Fibroblast of lung (primary cell): ENCODE measurements around the gene PDGFA. TPM values are rescaled to one million over a fixed set of nuclear protein-coding genes. Genes with fewer than 3 reads are reported as not detected.

Experiments used
- DNase-seq, 2 donors: peaks; one replicate each; pipeline versions ENCODE4 v3.0.0 to v3.0.0-alpha.2; 2010; ENCODE audit warnings: low read depth in 2 of 2
- H2AFZ ChIP-seq: 2 replicates; pipeline ENCODE4 v1.5.1; 2012; ENCODE audit warnings: low read length, control low read depth, inconsistent platforms
- H3K27ac ChIP-seq: 2 replicates; pipeline ENCODE4 v1.5.1; 2011; ENCODE audit warnings: low read length, control low read depth; ENCODE audit not compliant: insufficient read depth
- H3K27me3 ChIP-seq: 2 replicates; pipeline ENCODE4 v1.5.1; 2011; ENCODE audit warnings: mild to moderate bottlenecking, low read length; ENCODE audit not compliant: control insufficient read depth, insufficient read depth
- H3K36me3 ChIP-seq: 2 replicates; pipeline ENCODE4 v1.5.1; 2011; ENCODE audit warnings: low read length; ENCODE audit not compliant: control insufficient read depth, insufficient read depth
- H3K4me1 ChIP-seq: 2 replicates; pipeline ENCODE4 v1.5.1; 2011; ENCODE audit warnings: low read length; ENCODE audit not compliant: control insufficient read depth, insufficient read depth; ENCODE audit errors: extremely low read depth
- H3K4me2 ChIP-seq: 2 replicates; pipeline ENCODE4 v1.5.1; 2011; ENCODE audit warnings: low read length, control low read depth; ENCODE audit not compliant: insufficient read depth; ENCODE audit errors: extremely low read depth
- H3K4me3 ChIP-seq, 4 experiments: fragments of 200-600 bp in 1 of 4; sonication (generic) in 1 of 4; replicated peaks in 1 of 4; 2 replicates each; pipeline ENCODE4 v1.5.1; 2011 to 2016; ENCODE audit warnings: low read length in 4 of 4, low read depth in 3 of 4, mild to moderate bottlenecking in 3 of 4, control low read depth in 2 of 4, inconsistent platforms in 1 of 4, mixed read lengths in 1 of 4; ENCODE audit not compliant: insufficient read depth in 1 of 4; ENCODE audit errors: control extremely low read depth in 1 of 4
- H3K79me2 ChIP-seq: 2 replicates; pipeline ENCODE4 v1.5.1; 2012; ENCODE audit warnings: mild to moderate bottlenecking, low read length, inconsistent platforms; ENCODE audit not compliant: control insufficient read depth, insufficient read depth
- H3K9ac ChIP-seq: 2 replicates; pipeline ENCODE4 v1.5.1; 2011; ENCODE audit warnings: mild to moderate bottlenecking, low read length, control low read depth; ENCODE audit not compliant: insufficient read depth
- H3K9me3 ChIP-seq: 2 replicates; pipeline ENCODE4 v1.5.1; 2012; ENCODE audit warnings: low read depth, low read length; ENCODE audit not compliant: control insufficient read depth, insufficient read depth
- H4K20me1 ChIP-seq: 2 replicates; pipeline ENCODE4 v1.5.1; 2011; ENCODE audit warnings: low read length; ENCODE audit not compliant: control insufficient read depth, insufficient read depth; ENCODE audit errors: extremely low read depth
- EZH2 ChIP-seq: IDR thresholded peaks from 2 replicates; pipeline ENCODE4 v1.5.1; 2012; ENCODE audit warnings: low read length, control low read depth, mild to moderate bottlenecking; ENCODE audit errors: missing control alignments
- polyA plus RNA-seq, 2 donors: library from polyadenylated mRNA; depleted of rRNA in 1 of 2; stranded (reverse) in 1 of 2; unstranded in 1 of 2; fragments of >200 nt; gene quantifications; 2 replicates each; pipeline ENCODE4 v1.2.1, GENCODE V29; 2011 to 2012; ENCODE audit warnings: missing spikeins in 1 of 2
- total RNA-seq: library from RNA; depleted of rRNA; stranded (reverse); fragments of >200 nt; gene quantifications from 2 replicates; pipeline ENCODE4 v1.2.1, GENCODE V29; 2014
- TF ChIP-seq, protein P1 (sequence below), 2 donors: IDR thresholded peaks in 1 of 2; conservative IDR thresholded peaks in 1 of 2; 1 replicate in 1 of 2; 2 replicates in 1 of 2; pipeline ENCODE4 v1.5.1; 2011 to 2012; ENCODE audit warnings: low read length in 2 of 2, control low read depth in 1 of 2, inconsistent platforms in 1 of 2, low read depth in 1 of 2, mild to moderate bottlenecking in 1 of 2

Gene PDGFA
- total and polyA plus RNA-seq, 2 donors (not counting 1 experiment from before 2014, with no cell fraction given): 13.5 to 16.9 TPM

DNA sequence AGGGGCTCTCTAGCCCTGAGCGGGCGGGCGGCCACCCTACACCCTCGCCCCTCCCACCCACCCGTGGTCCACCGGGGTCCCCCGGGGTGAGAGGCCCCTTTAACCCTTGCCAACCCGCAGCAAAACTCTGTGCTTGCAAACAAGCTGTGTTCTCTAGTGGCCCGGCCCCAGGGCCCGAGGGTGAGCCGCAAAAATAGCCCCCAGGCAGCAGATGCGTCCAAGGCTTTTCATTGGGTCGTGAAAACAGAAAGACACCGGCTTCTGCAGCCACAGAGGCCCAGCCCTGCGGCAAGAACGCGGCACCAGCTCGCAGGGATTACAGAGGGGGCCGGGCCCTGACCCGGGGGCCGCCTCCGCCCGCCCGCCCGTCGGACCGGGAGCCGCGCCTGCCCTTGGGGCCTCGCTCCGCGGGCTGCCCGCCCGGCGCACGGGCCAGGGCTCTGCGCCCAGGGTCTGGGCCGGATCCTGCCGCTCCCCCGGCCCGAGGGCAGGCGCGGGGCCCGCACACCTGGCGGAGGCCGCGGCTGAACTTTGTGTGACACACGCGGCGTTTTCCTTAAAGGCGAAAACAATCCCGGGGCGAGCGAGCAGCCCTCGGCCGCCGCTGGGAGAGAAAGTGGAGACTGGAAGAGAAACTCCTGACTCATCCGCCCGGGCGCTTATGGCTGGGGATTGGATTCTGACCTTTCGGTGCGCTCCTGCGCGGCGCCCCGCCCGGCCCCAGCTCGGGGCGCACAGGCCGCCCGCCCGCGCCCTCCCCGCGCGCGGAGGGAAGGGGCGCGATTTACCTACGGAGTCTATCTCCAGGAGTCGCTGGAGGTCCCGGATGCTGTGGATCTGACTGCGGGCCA, 2.8 kb downstream of the PDGFA start:
- peak overlapping the region; percentile 23 for H3K27ac ChIP-seq

DNA sequence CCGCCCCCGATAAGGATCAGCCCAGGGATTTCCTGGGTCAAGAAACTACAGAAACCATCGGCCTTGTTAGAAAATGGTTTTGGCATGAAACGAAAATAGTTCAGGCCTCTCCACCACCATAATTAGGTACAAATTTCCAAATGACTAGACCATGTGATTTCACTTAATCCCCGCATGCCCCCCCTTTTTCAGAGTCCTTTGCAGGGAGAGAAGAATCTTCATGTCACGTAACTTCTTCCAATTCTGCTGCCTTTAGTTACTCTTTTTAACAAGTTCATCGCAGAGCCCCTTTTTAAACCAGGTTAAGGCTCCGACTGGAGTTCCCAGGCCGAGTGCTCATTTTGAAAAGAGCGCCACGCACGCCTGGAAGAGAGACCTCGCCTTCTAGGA, 3.4 kb downstream of the PDGFA start:
- DNase-seq: no peak
- Histone ChIP-seq H3K4me1 (peaks cover 18% of the 10 kb centered on the region), H3K79me2 (peaks cover 15% of the 10 kb centered on the region), H3K36me3 (peaks cover 4% of the 10 kb centered on the region), H3K27me3 (peaks cover 8% of the 10 kb centered on the region), H4K20me1 (no peaks in the 10 kb centered on the region), H2AFZ (no peak overlapping the region), H3K4me2 (peak overlapping the region; percentile 44), H3K9me3 (no peaks in the 10 kb centered on the region), H3K9ac (no peak overlapping the region), H3K4me3 (peak overlapping the region in 1 of 4 experiments; percentile 68), H3K27ac (no peak overlapping the region)
- TF ChIP-seq, protein P1, sequence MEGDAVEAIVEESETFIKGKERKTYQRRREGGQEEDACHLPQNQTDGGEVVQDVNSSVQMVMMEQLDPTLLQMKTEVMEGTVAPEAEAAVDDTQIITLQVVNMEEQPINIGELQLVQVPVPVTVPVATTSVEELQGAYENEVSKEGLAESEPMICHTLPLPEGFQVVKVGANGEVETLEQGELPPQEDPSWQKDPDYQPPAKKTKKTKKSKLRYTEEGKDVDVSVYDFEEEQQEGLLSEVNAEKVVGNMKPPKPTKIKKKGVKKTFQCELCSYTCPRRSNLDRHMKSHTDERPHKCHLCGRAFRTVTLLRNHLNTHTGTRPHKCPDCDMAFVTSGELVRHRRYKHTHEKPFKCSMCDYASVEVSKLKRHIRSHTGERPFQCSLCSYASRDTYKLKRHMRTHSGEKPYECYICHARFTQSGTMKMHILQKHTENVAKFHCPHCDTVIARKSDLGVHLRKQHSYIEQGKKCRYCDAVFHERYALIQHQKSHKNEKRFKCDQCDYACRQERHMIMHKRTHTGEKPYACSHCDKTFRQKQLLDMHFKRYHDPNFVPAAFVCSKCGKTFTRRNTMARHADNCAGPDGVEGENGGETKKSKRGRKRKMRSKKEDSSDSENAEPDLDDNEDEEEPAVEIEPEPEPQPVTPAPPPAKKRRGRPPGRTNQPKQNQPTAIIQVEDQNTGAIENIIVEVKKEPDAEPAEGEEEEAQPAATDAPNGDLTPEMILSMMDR (conservative IDR thresholded peaks at IDR 0.05 in 1 of 2, IDR thresholded peaks at IDR 0.05 in 1 of 2; ENCODE audit: low read depth in 1 of 2, low read length in 2 of 2): no peak

More for the DNA sequence above, 2.8 kb downstream of the PDGFA start:
- peak overlapping the region; percentile 68 for H3K4me2 ChIP-seq
- DNase-seq: peak; percentile 76 to 84
- H3K9ac ChIP-seq: peak overlapping the region; percentile 69
- H3K79me2 ChIP-seq: peaks cover 15% of the 10 kb centered on the region
- peaks cover 12% of the 10 kb centered on the region for H3K27me3 ChIP-seq
- H3K4me1 ChIP-seq: peaks cover 18% of the 10 kb centered on the region
- no peaks in the 10 kb centered on the region for H4K20me1 ChIP-seq
- H3K36me3 ChIP-seq: peaks cover 4% of the 10 kb centered on the region
- no peaks in the 10 kb centered on the region for H3K9me3 ChIP-seq
- H3K4me3 ChIP-seq: peak overlapping the region; percentile 10 to 68 (median 24)
- TF ChIP-seq, protein P1 (conservative IDR thresholded peaks at IDR 0.05 in 1 of 2, IDR thresholded peaks at IDR 0.05 in 1 of 2; ENCODE audit: low read depth in 1 of 2, low read length in 2 of 2): no peak
- no peak overlapping the region for H2AFZ ChIP-seq

DNA sequence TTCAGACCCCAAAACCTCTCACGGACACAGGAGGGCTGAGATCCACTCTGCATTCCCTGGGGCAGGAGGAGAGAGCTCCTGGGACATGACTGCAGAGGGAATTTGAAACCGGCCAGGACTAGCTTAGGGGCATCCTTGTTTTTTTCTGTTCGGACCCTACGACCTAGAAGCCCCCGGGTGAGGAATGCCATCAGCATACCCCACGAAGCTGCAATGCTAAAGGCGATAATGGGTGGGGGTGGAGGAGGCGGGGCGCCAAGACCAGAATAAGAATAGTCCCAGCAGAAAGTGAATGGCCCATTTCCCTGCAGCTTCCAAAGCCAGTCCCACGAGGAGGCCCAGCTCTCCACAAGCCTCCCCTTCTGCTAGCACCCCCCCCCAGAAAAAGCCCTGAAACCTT, 4.0 kb downstream of the PDGFA start:
- H3K79me2 ChIP-seq: peaks cover 15% of the 10 kb centered on the region
- H4K20me1 ChIP-seq: no peaks in the 10 kb centered on the region

More for the DNA sequence above, 4.0 kb downstream of the PDGFA start:
- no peak overlapping the region for H2AFZ ChIP-seq
- H3K4me1 ChIP-seq: peaks cover 18% of the 10 kb centered on the region
- H3K9ac ChIP-seq: no peak overlapping the region
- TF ChIP-seq EZH2: no peak
- TF ChIP-seq, protein P1 (conservative IDR thresholded peaks at IDR 0.05 in 1 of 2, IDR thresholded peaks at IDR 0.05 in 1 of 2; ENCODE audit: low read depth in 1 of 2, low read length in 2 of 2): no peak
- no peak overlapping the region for H3K4me2 ChIP-seq
- no peak overlapping the region for H3K4me3 ChIP-seq
- H3K36me3 ChIP-seq: peaks cover 4% of the 10 kb centered on the region
- no peak overlapping the region for H3K27ac ChIP-seq
- H3K27me3 ChIP-seq: peaks cover 3% of the 10 kb centered on the region
- DNase-seq: no peak
- no peaks in the 10 kb centered on the region for H3K9me3 ChIP-seq
